Choroid plexus epithelial cell (primary cell): Measurements from ENCODE around the gene GDF10.

Experiments used
- DNase-seq: peaks from one replicate; pipeline ENCODE4 v3.0.0-alpha.2; 2010; ENCODE audit warnings: low read depth
- H3K4me3 ChIP-seq: 2 replicates; pipeline ENCODE4 v1.5.1; 2011; ENCODE audit warnings: low read depth, mild to moderate bottlenecking, control low read depth, low read length, moderate library complexity
- TF ChIP-seq, protein P1 (sequence below): conservative IDR thresholded peaks from 2 replicates; pipeline ENCODE4 v1.5.1; 2011; ENCODE audit warnings: low read depth, mild to moderate bottlenecking, control low read depth, inconsistent platforms, low read length, moderate library complexity

Gene GDF10

DNA sequence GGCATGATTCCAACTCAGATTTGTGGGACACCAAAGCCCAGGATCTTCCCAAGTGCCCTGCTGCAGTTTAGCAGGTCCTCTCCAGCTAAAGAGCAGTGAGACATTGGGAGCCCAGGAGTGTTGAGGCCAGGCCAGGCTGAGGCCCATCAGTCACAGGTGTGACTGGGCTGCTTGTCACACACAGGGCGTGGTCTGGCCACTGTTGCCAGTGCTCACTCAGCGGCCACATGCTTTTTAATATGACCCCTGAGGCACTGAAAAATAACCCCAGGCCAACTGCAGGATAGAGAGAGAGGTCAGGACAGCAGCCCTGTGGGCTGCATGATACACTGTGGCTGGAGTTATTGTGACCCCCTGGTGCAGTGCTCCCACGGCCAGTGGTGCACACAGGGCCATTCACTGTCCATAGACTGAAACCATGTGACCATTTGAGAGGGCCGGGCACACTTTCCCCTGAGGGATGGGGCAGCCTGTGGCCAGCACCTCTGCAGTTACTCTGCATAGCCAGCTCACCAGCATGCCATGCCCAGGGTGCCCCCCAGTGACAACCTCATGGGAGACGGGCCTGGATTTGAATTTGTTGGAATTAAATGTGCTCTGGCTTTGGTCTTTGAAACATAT is 26.4 kb downstream of the GDF10 start:
- no peak for DNase-seq
- TF ChIP-seq, protein P1, sequence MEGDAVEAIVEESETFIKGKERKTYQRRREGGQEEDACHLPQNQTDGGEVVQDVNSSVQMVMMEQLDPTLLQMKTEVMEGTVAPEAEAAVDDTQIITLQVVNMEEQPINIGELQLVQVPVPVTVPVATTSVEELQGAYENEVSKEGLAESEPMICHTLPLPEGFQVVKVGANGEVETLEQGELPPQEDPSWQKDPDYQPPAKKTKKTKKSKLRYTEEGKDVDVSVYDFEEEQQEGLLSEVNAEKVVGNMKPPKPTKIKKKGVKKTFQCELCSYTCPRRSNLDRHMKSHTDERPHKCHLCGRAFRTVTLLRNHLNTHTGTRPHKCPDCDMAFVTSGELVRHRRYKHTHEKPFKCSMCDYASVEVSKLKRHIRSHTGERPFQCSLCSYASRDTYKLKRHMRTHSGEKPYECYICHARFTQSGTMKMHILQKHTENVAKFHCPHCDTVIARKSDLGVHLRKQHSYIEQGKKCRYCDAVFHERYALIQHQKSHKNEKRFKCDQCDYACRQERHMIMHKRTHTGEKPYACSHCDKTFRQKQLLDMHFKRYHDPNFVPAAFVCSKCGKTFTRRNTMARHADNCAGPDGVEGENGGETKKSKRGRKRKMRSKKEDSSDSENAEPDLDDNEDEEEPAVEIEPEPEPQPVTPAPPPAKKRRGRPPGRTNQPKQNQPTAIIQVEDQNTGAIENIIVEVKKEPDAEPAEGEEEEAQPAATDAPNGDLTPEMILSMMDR = no peak
- no peak overlapping the region for H3K4me3 ChIP-seq

GRCh38 chr10:47326927-47327330 is 26.9 kb downstream of the GDF10 start:
- TF ChIP-seq, protein P1 = no peak
- no peak overlapping the region for H3K4me3 ChIP-seq
- no peak for DNase-seq

DNA sequence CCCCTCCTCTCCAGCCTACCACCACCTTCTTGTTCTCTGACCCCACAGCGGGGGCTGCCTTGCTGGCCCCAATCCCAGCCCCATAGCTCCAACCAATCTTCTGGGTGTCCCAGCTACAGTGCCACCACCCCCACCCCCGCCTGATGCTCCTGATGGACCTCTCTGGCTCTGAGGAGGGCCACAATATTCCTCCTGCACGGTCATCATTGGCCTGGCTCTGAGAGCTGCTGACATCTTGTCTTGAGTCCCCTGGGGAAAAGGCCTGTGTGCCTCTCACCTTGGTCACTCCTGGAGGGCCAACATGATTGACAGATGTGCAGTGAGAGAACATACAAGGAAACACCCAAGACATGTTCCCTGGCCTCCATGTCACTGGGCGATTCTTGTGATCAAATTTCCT is 29.9 kb downstream of the GDF10 start:
- TF ChIP-seq, protein P1 = no peak
- H3K4me3 ChIP-seq = no peak overlapping the region
- DNase-seq = no peak

DNA sequence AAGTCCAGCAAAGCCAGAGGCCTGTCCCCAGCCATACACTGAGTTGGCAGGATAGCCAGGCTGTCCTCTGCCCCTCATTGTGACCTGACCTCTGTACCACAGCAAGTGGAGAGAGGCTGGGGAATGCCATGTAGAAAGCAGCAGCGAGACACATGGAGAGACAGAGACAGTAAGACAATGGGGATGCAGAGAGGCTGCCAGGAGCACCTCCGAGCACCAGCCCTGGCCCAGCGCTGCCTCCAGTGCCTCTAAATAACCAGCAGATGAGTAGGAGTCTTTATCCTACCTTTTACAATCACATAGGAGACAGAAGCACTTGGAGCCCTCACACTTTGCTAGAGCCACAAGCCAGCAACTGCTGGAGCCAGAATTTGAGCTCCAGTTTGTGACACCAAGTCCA is 30.4 kb downstream of the GDF10 start:
- H3K4me3 ChIP-seq = no peak overlapping the region
- DNase-seq = no peak
- TF ChIP-seq, protein P1 = no peak

DNA sequence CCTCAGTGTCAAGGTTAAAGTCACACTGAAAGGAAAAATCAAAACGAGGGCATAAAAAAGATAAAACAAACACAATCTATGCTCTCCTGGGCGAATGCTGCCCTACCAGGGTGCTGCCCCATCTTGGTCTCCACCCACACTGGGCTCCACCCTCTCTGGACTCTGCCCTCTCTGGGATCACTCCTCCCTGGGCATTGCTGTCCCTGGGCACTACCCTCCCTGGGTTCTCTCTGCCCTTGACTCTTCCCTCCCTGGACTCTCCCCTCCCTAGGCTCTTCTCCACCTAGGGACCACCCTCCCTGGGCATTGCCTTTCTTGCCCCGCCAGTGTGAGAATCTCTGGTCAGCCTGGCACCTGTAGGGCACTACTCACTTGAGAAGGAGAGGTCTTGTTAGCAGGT is 30.8 kb downstream of the GDF10 start:
- TF ChIP-seq, protein P1 = no peak
- H3K4me3 ChIP-seq = no peak overlapping the region
- DNase-seq = no peak

DNA sequence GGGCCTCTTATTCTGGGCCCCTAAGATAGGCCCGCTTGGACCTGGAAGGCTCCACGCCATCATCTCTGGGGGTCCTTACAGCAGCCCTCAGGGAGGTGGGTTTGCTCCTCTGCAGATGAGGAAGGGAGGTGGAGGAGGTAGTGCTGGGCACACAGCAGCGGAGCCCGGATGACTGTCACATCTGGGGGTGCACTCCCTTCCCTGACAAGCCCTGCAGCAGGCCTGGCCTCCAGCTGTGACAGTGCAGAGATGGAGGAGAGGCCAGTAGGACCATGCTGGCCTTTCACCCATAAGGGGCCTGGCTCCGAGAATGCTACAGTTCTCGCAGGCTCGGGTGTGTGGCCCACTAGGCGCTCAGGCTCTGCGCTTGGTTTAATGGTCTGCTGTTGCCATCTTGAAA is 31.5 kb downstream of the GDF10 start:
- H3K4me3 ChIP-seq = no peak overlapping the region
- DNase-seq = no peak
- TF ChIP-seq, protein P1 = no peak

GRCh38 chr10:47331954-47332353 is 32.0 kb downstream of the GDF10 start:
- H3K4me3 ChIP-seq = no peak overlapping the region
- TF ChIP-seq, protein P1 = no peak
- no peak for DNase-seq
